Lower leg skin (tissue), 4 donors: ENCODE data around the gene RTRAF. TPM values are rescaled to one million over a fixed set of nuclear protein-coding genes. Genes with fewer than 3 reads are reported as not detected.

Source experiments
- total RNA-seq, 4 donors: library from RNA; depleted of rRNA; stranded (reverse); fragments of >200 nt; gene quantifications; one replicate each; pipeline ENCODE4 v1.1.0, GENCODE V29; 2016

The RTRAF gene
- total RNA-seq, 4 donors from 2014 or later: 32.5 to 48.0 (median 40.6) TPM

Other genes starting within 250 kb of the RTRAF start
- gene GNG2, start 128.9 kb upstream of the RTRAF start, total RNA-seq: 1 to 10 TPM; 4.0 to 6.6 (median 5.0) TPM
- 1 to 10 TPM in 2 of 4 donors, under 1 TPM in 2; 0.17 to 3.0 (median 1.1) TPM for gene NID2, start 79.5 kb downstream of the RTRAF start, total RNA-seq